HCT116 (cell line): ENCODE measurements around the gene FRMPD4.

Experiments used
- ATF3 ChIP-seq: IDR thresholded peaks from 2 replicates; pipeline ENCODE4 v1.6.1; 2012
- CEBPB ChIP-seq: IDR thresholded peaks from 2 replicates; pipeline ENCODE4 v1.6.1; 2012; ENCODE audit warnings: low read depth
- CTCF ChIP-seq, 3 experiments: fragments of 200-600 bp in 1 of 3; sonication (generic) in 1 of 3; IDR thresholded peaks in 2 of 3; conservative IDR thresholded peaks in 1 of 3; 2 replicates each; pipeline ENCODE4 v1.5.1; 2012 to 2017; ENCODE audit warnings: low read depth in 2 of 3, low read length in 2 of 3, antibody characterized with exemption in 1 of 3, borderline replicate concordance in 1 of 3, control low read depth in 1 of 3, mild to moderate bottlenecking in 1 of 3, mixed read lengths in 1 of 3, mixed run types in 1 of 3, moderate library complexity in 1 of 3; ENCODE audit not compliant: insufficient read depth in 1 of 3
- EZH2 ChIP-seq: fragments of 200-600 bp; sonication (generic); IDR thresholded peaks from 2 replicates; pipeline ENCODE4 v1.6.1; 2017; ENCODE audit warnings: antibody characterized with exemption, mixed run types
- FOSL1 ChIP-seq: IDR thresholded peaks from 2 replicates; pipeline ENCODE4 v1.6.1; 2012; ENCODE audit warnings: low read depth
- MAX ChIP-seq: IDR thresholded peaks from 2 replicates; pipeline ENCODE4 v1.6.1; 2012
- POLR2A ChIP-seq: IDR thresholded peaks from 2 replicates; pipeline ENCODE4 v1.7.0; 2011; ENCODE audit warnings: borderline replicate concordance; ENCODE audit not compliant: insufficient read depth, insufficient read length; ENCODE audit errors: extremely low read depth
- POLR2AphosphoS5 ChIP-seq: IDR thresholded peaks from 2 replicates; pipeline ENCODE4 v1.6.1; 2011; ENCODE audit warnings: mild to moderate bottlenecking, low read depth, low read length, moderate library complexity
- REST ChIP-seq: IDR thresholded peaks from 2 replicates; pipeline ENCODE4 v1.6.1; 2012; ENCODE audit warnings: low read depth
- SP1 ChIP-seq: IDR thresholded peaks from 2 replicates; pipeline ENCODE4 v1.6.1; 2012; ENCODE audit warnings: low read depth
- YY1 ChIP-seq: IDR thresholded peaks from 2 replicates; pipeline ENCODE4 v1.6.1; 2011; ENCODE audit warnings: low read length, low read depth, moderate library complexity, mild to moderate bottlenecking; ENCODE audit not compliant: insufficient replicate concordance; ENCODE audit errors: extremely low read depth
- ZBTB33 ChIP-seq: IDR thresholded peaks from 2 replicates; pipeline ENCODE4 v1.6.1; 2011; ENCODE audit warnings: mild to moderate bottlenecking, low read length, moderate library complexity; ENCODE audit not compliant: insufficient replicate concordance; ENCODE audit errors: extremely low read depth
- ZNF274 ChIP-seq: fragments of 200-500 bp; sonication (Bioruptor generic); IDR thresholded peaks from 2 replicates; pipeline ENCODE4 v1.6.1; 2014; ENCODE audit warnings: mild to moderate bottlenecking, low read depth, low read length, inconsistent platforms

GRCh38 chrX:12610079-12610478, 471.8 kb downstream of the FRMPD4 start:
- TF ChIP-seq CTCF (IDR thresholded peaks at IDR 0.05 in 2 of 3, conservative IDR thresholded peaks at IDR 0.05 in 1 of 3; ENCODE audit: borderline replicate concordance in 1 of 3, insufficient read depth in 1 of 3, low read depth in 2 of 3, low read length in 2 of 3): no peak
- TF ChIP-seq MAX: no peak
- no peak for TF ChIP-seq YY1
- no peak for TF ChIP-seq ZBTB33
- no peak for TF ChIP-seq ZNF274
- no peak for TF ChIP-seq POLR2A
- TF ChIP-seq EZH2: no peak
- no peak for TF ChIP-seq ATF3
- TF ChIP-seq CEBPB: no peak
- TF ChIP-seq POLR2AphosphoS5: no peak
- TF ChIP-seq SP1: no peak
- TF ChIP-seq FOSL1: no peak
- no peak for TF ChIP-seq REST
